Nephron (organoid): ENCODE results near the gene CDH5.

Experiments
- H3K27ac Mint-ChIP-seq, 3 experiments: 2 replicates each; pipeline ENCODE4 v1.8.0; 2020; ENCODE audit warnings: mixed read lengths in 3 of 3, mild to moderate bottlenecking in 2 of 3, moderate library complexity in 1 of 3
- H3K27me3 Mint-ChIP-seq: 2 replicates; pipeline ENCODE4 v1.8.0; 2021; ENCODE audit warnings: low read depth, mild to moderate bottlenecking, moderate library complexity, mixed read lengths
- H3K36me3 Mint-ChIP-seq: 2 replicates; pipeline ENCODE4 v1.8.0; 2020; ENCODE audit warnings: low read depth, mixed read lengths
- H3K4me1 Mint-ChIP-seq: 2 replicates; pipeline ENCODE4 v1.8.0; 2020; ENCODE audit warnings: mixed read lengths
- H3K4me3 Mint-ChIP-seq, 3 experiments: 2 replicates each; pipeline ENCODE4 v1.8.0; 2020; ENCODE audit warnings: mild to moderate bottlenecking in 3 of 3, mixed read lengths in 3 of 3, moderate library complexity in 2 of 3
- H3K9me3 Mint-ChIP-seq: 2 replicates; pipeline ENCODE4 v1.8.0; 2020; ENCODE audit warnings: mixed read lengths
- CTCF ChIP-seq, 3 experiments: fragments of 200-600 bp; sonication (generic); IDR thresholded peaks; one replicate each; pipeline ENCODE4 v1.5.0; 2021; ENCODE audit warnings: antibody characterized with exemption in 3 of 3; ENCODE audit not compliant: unreplicated experiment in 3 of 3

Gene CDH5

DNA sequence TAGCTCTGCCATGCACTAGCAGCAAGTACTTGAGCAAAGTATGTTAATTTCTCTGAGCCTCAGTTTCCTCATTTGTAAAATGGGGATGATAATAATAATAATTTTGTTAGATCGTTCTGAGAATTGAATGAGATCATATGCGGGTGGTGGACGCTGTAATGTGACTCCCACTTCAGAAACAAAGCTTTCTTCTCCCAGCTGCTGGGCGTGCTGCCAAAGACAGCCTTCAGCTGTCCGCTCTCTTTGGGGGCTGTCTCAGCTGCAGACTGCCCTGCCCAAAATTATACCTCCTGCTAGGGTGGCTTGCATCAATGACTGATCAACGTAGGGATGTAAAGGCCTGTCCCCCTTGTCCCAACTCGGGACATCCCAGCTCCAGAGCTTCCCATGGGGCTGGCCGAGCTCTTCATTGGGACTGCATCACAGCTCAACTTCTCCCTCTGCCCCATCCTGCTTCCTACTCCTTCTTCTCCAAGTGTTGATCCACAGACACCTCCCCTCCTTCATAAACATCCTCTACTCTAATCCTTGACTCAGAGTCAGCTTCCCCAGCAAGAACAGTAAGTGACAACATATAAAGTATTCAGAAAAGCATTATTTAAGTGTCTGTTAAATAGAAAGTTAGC lies 30.7 kb upstream of the CDH5 start:
- no peaks in the 10 kb centered on the region for H3K36me3 Mint-ChIP-seq
- H3K27me3 Mint-ChIP-seq: peaks cover 5% of the 10 kb centered on the region

DNA sequence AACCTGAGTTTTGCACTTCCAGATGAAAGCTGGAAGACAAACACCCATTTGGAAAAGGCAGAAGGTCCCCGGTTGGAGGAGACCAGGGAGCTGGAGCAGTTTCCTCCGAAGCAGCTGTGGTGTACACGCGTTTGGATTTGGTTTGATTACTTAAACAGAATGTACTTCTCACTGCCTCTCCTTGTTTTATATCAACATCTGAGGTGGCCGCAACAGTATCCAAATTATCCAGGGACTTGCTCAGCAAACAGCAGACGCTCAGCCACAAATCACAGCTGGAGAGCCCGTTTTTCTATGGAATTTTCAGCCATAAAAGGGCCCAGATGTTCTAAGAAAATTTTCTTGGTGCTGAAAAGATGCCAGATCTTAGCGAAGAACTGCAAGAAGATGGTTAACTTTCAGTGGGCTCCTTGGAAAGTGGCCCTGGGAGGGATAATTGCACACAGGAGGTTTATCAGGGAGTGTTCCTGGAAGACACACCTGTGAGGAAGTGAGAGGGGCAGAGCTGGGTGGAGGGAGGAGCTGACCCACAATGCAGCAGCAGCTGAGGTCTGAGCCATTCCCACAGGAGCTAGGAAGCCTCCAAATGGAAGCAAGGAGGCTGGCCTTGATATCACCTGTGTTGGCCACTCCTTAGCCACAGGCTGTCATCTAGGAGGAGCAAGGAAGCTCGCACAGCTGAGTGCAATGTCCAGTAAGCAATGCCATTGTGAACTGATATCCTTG lies 28.9 kb upstream of the CDH5 start:
- Mint-ChIP-seq H3K4me1 (peaks cover 40% of the 10 kb centered on the region), H3K27me3 (peaks cover 7% of the 10 kb centered on the region), H3K4me3 (peak overlapping the region in 1 of 3 experiments; percentile 31), H3K36me3 (no peaks in the 10 kb centered on the region), H3K9me3 (peaks cover 17% of the 10 kb centered on the region), H3K27ac (peak overlapping the region in 2 of 3 experiments; percentile 62 to 89)
- no peak for TF ChIP-seq CTCF (IDR thresholded peaks at IDR 0.05; ENCODE audit: unreplicated experiment in 3 of 3)

More for the DNA sequence above, 30.7 kb upstream of the CDH5 start:
- Mint-ChIP-seq H3K4me1 (peaks cover 40% of the 10 kb centered on the region), H3K4me3 (peak overlapping the region in 1 of 3 experiments; percentile 7), H3K27ac (peak overlapping the region; percentile 6 to 64 (median 42)), H3K9me3 (peaks cover 22% of the 10 kb centered on the region)
- no peak for TF ChIP-seq CTCF (IDR thresholded peaks at IDR 0.05; ENCODE audit: unreplicated experiment in 3 of 3)

DNA sequence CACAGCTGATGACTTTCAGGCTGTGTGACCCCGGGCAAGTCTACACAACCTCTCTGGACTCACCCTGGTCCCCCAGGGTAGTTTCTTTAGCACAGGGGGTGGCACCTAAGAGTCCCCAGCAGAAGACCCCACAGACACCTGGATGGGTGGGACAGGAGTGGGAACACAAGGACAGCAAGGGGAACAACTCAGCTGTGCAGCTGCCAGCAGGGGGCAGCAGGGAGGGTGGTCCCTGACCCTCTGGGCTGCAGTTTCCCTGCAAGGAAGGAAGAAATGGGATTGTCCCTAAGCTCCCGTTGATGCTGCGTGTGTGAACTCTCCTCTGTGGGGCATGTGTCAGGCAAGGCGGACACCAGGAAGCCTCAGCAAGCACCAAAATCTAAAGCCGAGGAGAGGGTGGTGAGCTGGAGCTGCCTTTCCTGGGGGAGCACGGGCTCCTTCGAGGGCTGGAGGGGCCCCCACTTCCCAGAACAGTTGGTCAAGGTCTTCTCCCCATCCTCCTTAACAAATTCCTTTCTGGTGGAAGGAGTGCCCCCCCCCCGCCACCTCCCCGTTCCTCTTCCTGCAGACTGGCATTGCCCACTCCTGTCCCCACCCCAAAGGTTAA lies 24.1 kb upstream of the CDH5 start:
- Mint-ChIP-seq H3K4me1 (peaks cover 19% of the 10 kb centered on the region), H3K36me3 (no peaks in the 10 kb centered on the region), H3K4me3 (no peak overlapping the region), H3K27ac (no peak overlapping the region), H3K9me3 (peaks cover 9% of the 10 kb centered on the region), H3K27me3 (peaks cover 17% of the 10 kb centered on the region)
- peak; percentile 53 to 71 (median 53) for TF ChIP-seq CTCF (IDR thresholded peaks at IDR 0.05; ENCODE audit: unreplicated experiment in 3 of 3)

GRCh38 chr16:66344533-66345145 lies 21.9 kb upstream of the CDH5 start:
- Mint-ChIP-seq H3K36me3 (no peaks in the 10 kb centered on the region), H3K27ac (peak overlapping the region in 1 of 3 experiments; percentile 54), H3K4me1 (peaks cover 9% of the 10 kb centered on the region), H3K9me3 (no peaks in the 10 kb centered on the region), H3K27me3 (peaks cover 24% of the 10 kb centered on the region), H3K4me3 (no peak overlapping the region)
- peak; percentile 75 to 86 (median 80) for TF ChIP-seq CTCF (IDR thresholded peaks at IDR 0.05; ENCODE audit: unreplicated experiment in 3 of 3)

DNA sequence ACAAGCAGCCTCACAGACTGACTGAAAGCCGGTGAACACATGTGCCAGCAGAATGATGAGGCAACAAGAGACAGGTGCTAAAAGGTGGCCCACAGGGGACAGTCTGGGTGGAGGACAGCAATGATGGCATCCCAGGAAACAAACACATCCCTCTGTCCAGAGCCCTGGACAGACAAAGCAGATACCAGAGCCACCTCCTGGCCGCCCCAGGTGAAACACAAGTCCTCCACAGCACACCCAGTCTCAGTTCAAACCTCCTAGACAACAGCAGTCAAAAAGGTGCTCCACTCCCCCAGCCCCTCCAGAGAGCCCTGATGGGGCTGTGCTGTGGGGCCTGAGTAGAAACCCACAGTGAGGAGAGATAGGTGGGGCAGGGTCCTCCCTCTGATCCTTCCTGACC lies 20.3 kb upstream of the CDH5 start:
- no peak for TF ChIP-seq CTCF (IDR thresholded peaks at IDR 0.05; ENCODE audit: unreplicated experiment in 3 of 3)
- Mint-ChIP-seq H3K4me1 (peaks cover 9% of the 10 kb centered on the region), H3K27me3 (peaks cover 24% of the 10 kb centered on the region), H3K36me3 (no peaks in the 10 kb centered on the region), H3K4me3 (no peak overlapping the region), H3K27ac (no peak overlapping the region), H3K9me3 (no peaks in the 10 kb centered on the region)
